ENCODE data around the gene EFL1.
"Not testable (repeated sequence)": the region's sequence is repeated elsewhere in the genome, so short reads cannot be mapped to it uniquely, and the experiment has no call there.

EFL1 gene

GRCh38 chr15:82262422-82263026 lies at the start of gene EFL1, which contains the start of gene SAXO2:
TSS of gene EFL1 (minus strand) at chr15:82262734. CDS start at chr15:82261778, 956 bp downstream.
TSS of gene SAXO2 (plus strand) at chr15:82262818. CDS start at chr15:82262880, 62 bp downstream.
- DNase-seq (ENCODE audit: low read depth), result peak; percentile 60

- DNase-seq (ENCODE audit: low read depth), result not testable (repeated sequence)
Observed at GRCh38 chr15:82311321-82311720, 48.8 kb upstream of the EFL1 start.

- no peak for DNase-seq (ENCODE audit: low read depth)
Observed at GRCh38 chr15:82309802-82310201, 47.3 kb upstream of the EFL1 start.

GRCh38 chr15:82307714-82308081 lies 45.2 kb upstream of the EFL1 start:
- no peak for DNase-seq (ENCODE audit: low read depth)

- DNase-seq (ENCODE audit: low read depth), result no peak
Observed at GRCh38 chr15:82306791-82307713, 44.5 kb upstream of the EFL1 start.

- no peak for DNase-seq (ENCODE audit: low read depth)
Observed at GRCh38 chr15:82305621-82306048, 43.1 kb upstream of the EFL1 start.

GRCh38 chr15:82304778-82305090 lies 42.2 kb upstream of the EFL1 start:
- DNase-seq (ENCODE audit: low read depth), result no peak

- no peak for DNase-seq (ENCODE audit: low read depth)
Observed at GRCh38 chr15:82303956-82304777, 41.6 kb upstream of the EFL1 start.

- no peak for DNase-seq (ENCODE audit: low read depth)
Observed at GRCh38 chr15:82301296-82302016, 38.9 kb upstream of the EFL1 start.

- DNase-seq (ENCODE audit: low read depth), result no peak
Observed at GRCh38 chr15:82300883-82301282, 38.3 kb upstream of the EFL1 start.

GRCh38 chr15:82300326-82300725 lies 37.8 kb upstream of the EFL1 start:
- DNase-seq (ENCODE audit: low read depth), result not testable (repeated sequence)

GRCh38 chr15:82299511-82299914 lies 37.0 kb upstream of the EFL1 start:
- DNase-seq (ENCODE audit: low read depth), result not testable (repeated sequence)

GRCh38 chr15:82298520-82298919 lies 36.0 kb upstream of the EFL1 start:
- DNase-seq (ENCODE audit: low read depth), result no peak

- DNase-seq (ENCODE audit: low read depth), result no peak
Observed at GRCh38 chr15:82298032-82298431, 35.5 kb upstream of the EFL1 start.

- DNase-seq (ENCODE audit: low read depth), result no peak
Observed at GRCh38 chr15:82297546-82297945, 35.0 kb upstream of the EFL1 start.

GRCh38 chr15:82294061-82294690 lies 31.6 kb upstream of the EFL1 start:
- DNase-seq (ENCODE audit: low read depth), result no peak

GRCh38 chr15:82292271-82292670 lies 29.7 kb upstream of the EFL1 start:
- no peak for DNase-seq (ENCODE audit: low read depth)

GRCh38 chr15:82288202-82288601 lies 25.7 kb upstream of the EFL1 start:
- DNase-seq (ENCODE audit: low read depth), result not testable (repeated sequence)

GRCh38 chr15:82286475-82286874 lies 23.9 kb upstream of the EFL1 start:
- not testable (repeated sequence) for DNase-seq (ENCODE audit: low read depth)

GRCh38 chr15:82284381-82284780 lies 21.8 kb upstream of the EFL1 start:
- DNase-seq (ENCODE audit: low read depth), result not testable (repeated sequence)

GRCh38 chr15:82282386-82282785 lies 19.9 kb upstream of the EFL1 start:
- not testable (repeated sequence) for DNase-seq (ENCODE audit: low read depth)
